Measurements from ENCODE around the gene TRABD2B. TPM values are rescaled to one million over a fixed set of nuclear protein-coding genes. Genes with fewer than 3 reads are reported as not detected.

The TRABD2B gene
- total and polyA plus RNA-seq, 2 of the 4 experiments (the other 2 are of a cell fraction) = not detected

DNA sequence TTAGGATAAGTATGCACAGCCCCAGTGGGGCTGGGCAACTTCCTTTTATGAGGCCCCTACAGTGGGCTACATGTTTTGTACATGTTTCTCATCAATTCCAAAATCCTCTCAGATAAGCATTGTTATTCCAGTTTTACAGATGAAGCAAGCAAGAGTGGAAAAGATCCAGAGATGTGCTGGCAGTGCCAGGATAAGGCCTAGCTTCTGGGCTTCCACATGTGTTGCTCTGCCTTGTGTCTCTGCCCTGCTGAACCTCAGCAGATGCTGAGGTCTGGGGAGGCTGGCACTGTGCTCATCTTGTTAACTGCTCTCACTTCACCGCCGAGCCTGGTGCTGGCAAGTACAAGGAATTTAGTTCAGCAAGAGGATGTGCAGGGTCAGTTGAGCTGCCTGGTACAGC, 202.1 kb downstream of the TRABD2B start:
- Histone ChIP-seq H4K91ac (ENCODE audit: insufficient read depth, low read depth, low read length) (no peak overlapping the region), H3K18ac (ENCODE audit: low read depth, low read length) (no peak overlapping the region), H2AK9ac (replicated peaks; ENCODE audit: low read depth, low read length, poor library complexity) (no peak overlapping the region), H3K4me3 (ENCODE audit: insufficient read depth, low read depth, low read length) (no peak overlapping the region), H3K14ac (replicated peaks; ENCODE audit: low read depth, low read length) (no peak overlapping the region), H3K4me1 (ENCODE audit: control insufficient read depth, insufficient read depth, low read length) (no peaks in the 10 kb centered on the region), H3K27ac (ENCODE audit: insufficient read depth, low read length) (no peak overlapping the region), H2BK120ac (ENCODE audit: low read depth, low read length) (no peak overlapping the region), H2BK5ac (ENCODE audit: low read depth, low read length, poor library complexity, severe bottlenecking) (no peak overlapping the region), H2BK20ac (ENCODE audit: low read depth, low read length) (no peak overlapping the region), H2AFZ (replicated peaks; ENCODE audit: low read length, poor library complexity) (no peak overlapping the region), H3K23ac (ENCODE audit: low read depth, low read length) (no peak overlapping the region), H3K79me1 (ENCODE audit: low read depth in 1 of 2, low read length in 2 of 2) (no peaks in the 10 kb centered on the region), H3K56ac (ENCODE audit: extremely low read depth, insufficient read depth, low read length) (no peak overlapping the region), H4K5ac (ENCODE audit: low read depth, low read length) (no peak overlapping the region), H3K9me3 (ENCODE audit: control insufficient read depth, insufficient read depth, low read length) (no peaks in the 10 kb centered on the region), H3K4me2 (ENCODE audit: low read depth, low read length) (no peak overlapping the region), H4K8ac (ENCODE audit: low read depth in 2 of 2, low read length in 2 of 2) (no peak overlapping the region), H4K20me1 (ENCODE audit: insufficient read depth, low read length) (no peaks in the 10 kb centered on the region), H2BK15ac (ENCODE audit: low read depth, low read length) (no peak overlapping the region), H3K9ac (ENCODE audit: low read depth, low read length) (no peak overlapping the region), H3K27me3 (ENCODE audit: control insufficient read depth, insufficient read depth, low read length) (no peaks in the 10 kb centered on the region), H3K9me1 (ENCODE audit: insufficient read depth, low read length) (no peaks in the 10 kb centered on the region), H3K4ac (ENCODE audit: low read depth, low read length) (no peak overlapping the region), H2AK5ac (ENCODE audit: low read depth, low read length) (no peak overlapping the region), H3K36me3 (ENCODE audit: control insufficient read depth, insufficient read depth, low read length) (no peaks in the 10 kb centered on the region)
- BruUV-seq (replicated peaks) = no TSS peak
- ChIA-PET POLR2A (ENCODE audit: unreplicated experiment) (no interaction called here), CTCF (no interaction called here)
- intact Hi-C loops (cut with micrococcal nuclease) = no loop called here
- ATAC-seq (ENCODE audit: low read depth) (no peak), DNase-seq (no peak)
- no CpG with 5 or more reads among the region's 2 CpGs for WGBS, 2 experiments (ENCODE audit: extremely low coverage in 2 of 2, insufficient read length in 1 of 2)
- dilution Hi-C loops (cut with HindIII; ENCODE audit: low sequenced_read_pairs, unreplicated experiment) = no loop called here
- TF ChIP-seq CEBPB (IDR thresholded peaks at IDR 0.05; ENCODE audit: low read depth, low read length) (no peak), POLR2A (IDR thresholded peaks at IDR 0.05; ENCODE audit: low read depth, low read length) (no peak), RAD21 (IDR thresholded peaks at IDR 0.05; ENCODE audit: low read length) (no peak), BHLHE40 (IDR thresholded peaks at IDR 0.05; ENCODE audit: low read depth, low read length) (no peak), ELK1 (IDR thresholded peaks at IDR 0.05; ENCODE audit: borderline replicate concordance, low read depth, low read length) (no peak), MAZ (IDR thresholded peaks at IDR 0.05; ENCODE audit: borderline replicate concordance, low read depth, low read length) (no peak), RFX5 (IDR thresholded peaks at IDR 0.05; ENCODE audit: low read depth, low read length) (no peak), MAFK (IDR thresholded peaks at IDR 0.05; ENCODE audit: low read depth, low read length) (no peak), RCOR1 (IDR thresholded peaks at IDR 0.05; ENCODE audit: insufficient replicate concordance, low read length) (no peak), SMC3 (IDR thresholded peaks at IDR 0.05; ENCODE audit: low read depth, low read length) (no peak), FOS (IDR thresholded peaks at IDR 0.05; ENCODE audit: low read depth, low read length) (no peak), NFE2L2 (IDR thresholded peaks at IDR 0.05; ENCODE audit: low read depth, low read length) (no peak), MXI1 (IDR thresholded peaks at IDR 0.05; ENCODE audit: borderline replicate concordance, low read depth, low read length) (no peak), USF2 (IDR thresholded peaks at IDR 0.05; ENCODE audit: low read depth, low read length) (no peak), CHD1 (IDR thresholded peaks at IDR 0.05; ENCODE audit: low read depth, low read length) (no peak)
- TF ChIP-seq, protein P1, sequence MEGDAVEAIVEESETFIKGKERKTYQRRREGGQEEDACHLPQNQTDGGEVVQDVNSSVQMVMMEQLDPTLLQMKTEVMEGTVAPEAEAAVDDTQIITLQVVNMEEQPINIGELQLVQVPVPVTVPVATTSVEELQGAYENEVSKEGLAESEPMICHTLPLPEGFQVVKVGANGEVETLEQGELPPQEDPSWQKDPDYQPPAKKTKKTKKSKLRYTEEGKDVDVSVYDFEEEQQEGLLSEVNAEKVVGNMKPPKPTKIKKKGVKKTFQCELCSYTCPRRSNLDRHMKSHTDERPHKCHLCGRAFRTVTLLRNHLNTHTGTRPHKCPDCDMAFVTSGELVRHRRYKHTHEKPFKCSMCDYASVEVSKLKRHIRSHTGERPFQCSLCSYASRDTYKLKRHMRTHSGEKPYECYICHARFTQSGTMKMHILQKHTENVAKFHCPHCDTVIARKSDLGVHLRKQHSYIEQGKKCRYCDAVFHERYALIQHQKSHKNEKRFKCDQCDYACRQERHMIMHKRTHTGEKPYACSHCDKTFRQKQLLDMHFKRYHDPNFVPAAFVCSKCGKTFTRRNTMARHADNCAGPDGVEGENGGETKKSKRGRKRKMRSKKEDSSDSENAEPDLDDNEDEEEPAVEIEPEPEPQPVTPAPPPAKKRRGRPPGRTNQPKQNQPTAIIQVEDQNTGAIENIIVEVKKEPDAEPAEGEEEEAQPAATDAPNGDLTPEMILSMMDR (conservative IDR thresholded peaks at IDR 0.05; ENCODE audit: low read depth, low read length) = no peak
- in situ Hi-C loops (cut with MboI; ENCODE audit: low sequenced_read_pairs) = no loop called here
